GM19463 (cell line): ENCODE results near the gene CCNJL.

Experiments used
- ATAC-seq: cut with Tn5 transposase; IDR thresholded peaks from one replicate; pipeline ENCODE4 v1.9.1; 2021; ENCODE audit warnings: mild to moderate bottlenecking, moderate library complexity; ENCODE audit not compliant: unreplicated experiment

The CCNJL gene

GRCh38 chr5:160231783-160232342 is 80.5 kb downstream of the CCNJL start:
- ATAC-seq = peak; percentile 41

GRCh38 chr5:160230686-160231527 is 81.5 kb downstream of the CCNJL start:
- peak; percentile 69 for ATAC-seq

- no peak for ATAC-seq
These were observed 83.1 kb downstream of the CCNJL start, which contains the start of gene FABP6 for GRCh38 chr5:160229190-160229742. Gene FABP6, plus strand, starts transcription at chr5:160229506. Its CDS starts 52 bp downstream, at chr5:160229558.

- no peak for ATAC-seq
These were observed 85.4 kb downstream of the CCNJL start for GRCh38 chr5:160227012-160227411.

DNA sequence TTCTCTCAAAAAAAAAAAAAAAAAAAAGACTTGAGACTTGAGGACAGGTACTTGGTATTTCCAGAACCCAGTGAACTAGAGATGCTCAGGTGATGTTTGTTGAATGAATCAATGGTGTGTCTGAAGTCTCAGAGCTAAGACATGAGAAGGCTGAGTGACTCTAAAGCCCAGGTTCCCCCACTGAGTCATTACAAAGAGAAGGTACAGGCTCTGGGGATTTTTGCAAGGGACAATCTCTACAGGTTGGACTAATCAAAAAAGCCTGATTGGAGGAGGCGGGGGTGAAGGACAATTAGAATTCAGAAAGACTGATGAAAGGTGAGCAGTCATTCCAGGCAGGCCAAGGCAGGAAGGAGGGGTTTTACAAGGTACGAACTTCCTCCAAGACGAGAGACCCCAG is 91.3 kb downstream of the CCNJL start:
- ATAC-seq = no peak

- no peak for ATAC-seq
These were observed 93.0 kb downstream of the CCNJL start for GRCh38 chr5:160219356-160219755.

DNA sequence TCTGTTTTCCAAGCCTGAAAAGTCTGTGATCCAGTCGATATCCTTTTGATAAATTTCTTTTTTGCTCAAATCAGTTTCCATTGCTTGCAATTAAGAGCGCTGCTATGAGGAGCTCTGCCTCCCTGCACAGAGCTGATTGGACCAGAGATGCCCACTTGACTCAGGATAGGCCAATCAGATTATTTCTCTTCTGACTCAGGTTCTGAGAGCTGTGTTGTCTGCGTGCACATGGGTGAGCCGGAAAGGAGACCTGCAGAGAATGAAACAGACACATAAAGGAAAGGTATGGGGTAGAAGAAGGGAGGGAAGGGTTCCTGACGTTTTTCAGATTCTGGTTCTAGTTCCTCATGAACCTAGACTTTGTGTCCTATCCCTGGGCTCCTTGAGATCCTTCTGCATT is 98.8 kb downstream of the CCNJL start:
- no peak for ATAC-seq

- ATAC-seq = no peak
These were observed 101.0 kb downstream of the CCNJL start for GRCh38 chr5:160211352-160211751.

- no peak for ATAC-seq
These were observed 101.8 kb downstream of the CCNJL start for GRCh38 chr5:160210606-160211005.

DNA sequence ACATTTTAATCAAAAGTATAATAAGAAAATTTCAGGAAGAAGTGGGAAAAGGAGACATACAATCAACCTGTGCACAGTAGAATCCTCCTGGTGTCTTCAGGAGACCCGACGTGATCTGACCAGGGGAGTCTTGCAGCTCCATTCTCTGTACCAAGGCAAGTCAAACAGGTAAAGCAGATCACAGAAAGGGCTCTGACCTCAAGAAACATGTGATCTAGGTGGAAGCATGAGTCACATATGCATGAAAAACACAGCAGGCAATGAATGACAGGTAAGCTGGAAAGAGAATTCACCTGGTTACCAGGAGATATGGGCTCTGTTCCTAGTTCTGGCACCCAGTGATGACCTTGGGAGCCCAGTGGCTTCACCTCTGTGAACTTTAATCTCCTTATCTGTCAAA is 102.4 kb downstream of the CCNJL start:
- ATAC-seq = no peak

GRCh38 chr5:160207061-160207460 is 105.3 kb downstream of the CCNJL start:
- ATAC-seq = no peak
